Measurements from ENCODE around the gene TUFM. TPM values are rescaled to one million over a fixed set of nuclear protein-coding genes. Genes with fewer than 3 reads are reported as not detected.
"Not testable (repeated sequence)": the region's sequence is repeated elsewhere in the genome, so short reads cannot be mapped to it uniquely, and the experiment has no call there.

The TUFM gene
- total RNA-seq, 1 experiment from 2014 or later, result 342 TPM

DNA sequence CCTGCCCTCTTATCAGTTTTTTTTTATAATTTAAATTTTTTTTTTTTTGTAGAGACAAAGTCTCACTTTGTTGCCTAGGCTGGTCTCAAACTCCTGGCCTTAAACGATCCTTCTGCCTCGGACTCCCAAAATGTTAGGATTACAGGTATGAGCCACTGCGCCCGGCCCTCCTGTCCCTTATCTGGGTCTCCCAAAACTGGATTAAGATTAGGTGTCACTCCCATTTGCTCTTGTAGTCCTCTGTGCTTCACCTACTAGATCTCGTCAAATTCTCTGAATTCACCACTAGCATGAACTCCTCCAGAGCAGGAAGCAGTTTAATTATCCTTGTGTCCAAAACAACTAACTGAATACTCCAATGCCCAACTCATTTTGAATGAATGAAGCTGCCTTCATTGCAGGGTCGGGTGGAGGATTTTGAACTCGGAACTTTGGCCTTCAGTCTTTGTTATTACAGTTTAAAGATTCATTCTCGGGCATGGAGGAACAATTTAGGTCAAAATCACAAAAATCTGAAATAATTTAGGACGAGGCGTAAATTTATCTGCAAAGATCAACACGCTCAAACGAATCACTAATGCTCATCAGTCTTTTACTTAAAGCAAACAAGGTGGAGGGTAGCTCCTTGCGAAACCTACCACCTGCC is 24.2 kb downstream of the TUFM start:
- peaks cover 49% of the 10 kb centered on the region for H3F3A ChIP-seq (ENCODE audit: insufficient read depth, low read depth)
- no peaks in the 10 kb centered on the region for H3K9me2 ChIP-seq (ENCODE audit: insufficient read depth)
- POLR2A ChIA-PET (ENCODE audit: unreplicated experiment), result interaction anchor here (0.6 to 0.7 kb wide), 4 partner anchors 23 to 205 kb away, joined by 3 to 8 read pairs (median 4); partner anchors contain the start of gene TUFM
- peak overlapping the region; percentile 86 for H3K27ac ChIP-seq
- peak overlapping the region; percentile 98 for H3K4me2 ChIP-seq
- peak overlapping the region; percentile 74 for H3K4me3 ChIP-seq
- CTCF ChIA-PET, result interaction anchor here (0.7 kb wide), 1 partner anchor 24 kb away, joined by 5 read pairs; the partner anchor contains the start of gene TUFM
- intact Hi-C loops (cut with micrococcal nuclease; ENCODE audit: unreplicated experiment), result no loop called here
- TSS peak; percentile 65 for BruUV-seq (replicated peaks)
- no peaks in the 10 kb centered on the region for H3K27me3 ChIP-seq (ENCODE audit: insufficient read depth, low read depth)
- H3K79me2 ChIP-seq (ENCODE audit: low read depth), result peaks cover 65% of the 10 kb centered on the region
- H3K36me3 ChIP-seq (ENCODE audit: low read depth), result peaks cover 24% of the 10 kb centered on the region
- H4K20me1 ChIP-seq (ENCODE audit: insufficient read depth), result peaks cover 19% of the 10 kb centered on the region
- TF ChIP-seq EZH2 (IDR thresholded peaks at IDR 0.05; ENCODE audit: low read depth), result no peak
- TF ChIP-seq, protein P1, sequence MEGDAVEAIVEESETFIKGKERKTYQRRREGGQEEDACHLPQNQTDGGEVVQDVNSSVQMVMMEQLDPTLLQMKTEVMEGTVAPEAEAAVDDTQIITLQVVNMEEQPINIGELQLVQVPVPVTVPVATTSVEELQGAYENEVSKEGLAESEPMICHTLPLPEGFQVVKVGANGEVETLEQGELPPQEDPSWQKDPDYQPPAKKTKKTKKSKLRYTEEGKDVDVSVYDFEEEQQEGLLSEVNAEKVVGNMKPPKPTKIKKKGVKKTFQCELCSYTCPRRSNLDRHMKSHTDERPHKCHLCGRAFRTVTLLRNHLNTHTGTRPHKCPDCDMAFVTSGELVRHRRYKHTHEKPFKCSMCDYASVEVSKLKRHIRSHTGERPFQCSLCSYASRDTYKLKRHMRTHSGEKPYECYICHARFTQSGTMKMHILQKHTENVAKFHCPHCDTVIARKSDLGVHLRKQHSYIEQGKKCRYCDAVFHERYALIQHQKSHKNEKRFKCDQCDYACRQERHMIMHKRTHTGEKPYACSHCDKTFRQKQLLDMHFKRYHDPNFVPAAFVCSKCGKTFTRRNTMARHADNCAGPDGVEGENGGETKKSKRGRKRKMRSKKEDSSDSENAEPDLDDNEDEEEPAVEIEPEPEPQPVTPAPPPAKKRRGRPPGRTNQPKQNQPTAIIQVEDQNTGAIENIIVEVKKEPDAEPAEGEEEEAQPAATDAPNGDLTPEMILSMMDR (conservative IDR thresholded peaks at IDR 0.05), result no peak; the same call in 1 of the 2 replicates
- DNase-seq, result no peak
- H2AFZ ChIP-seq, result peak overlapping the region; percentile 82
- H3K4me1 ChIP-seq (replicated peaks; ENCODE audit: insufficient read depth), result peaks cover 21% of the 10 kb centered on the region
- H3K9me3 ChIP-seq (ENCODE audit: insufficient read depth, low read depth), result no peaks in the 10 kb centered on the region

DNA sequence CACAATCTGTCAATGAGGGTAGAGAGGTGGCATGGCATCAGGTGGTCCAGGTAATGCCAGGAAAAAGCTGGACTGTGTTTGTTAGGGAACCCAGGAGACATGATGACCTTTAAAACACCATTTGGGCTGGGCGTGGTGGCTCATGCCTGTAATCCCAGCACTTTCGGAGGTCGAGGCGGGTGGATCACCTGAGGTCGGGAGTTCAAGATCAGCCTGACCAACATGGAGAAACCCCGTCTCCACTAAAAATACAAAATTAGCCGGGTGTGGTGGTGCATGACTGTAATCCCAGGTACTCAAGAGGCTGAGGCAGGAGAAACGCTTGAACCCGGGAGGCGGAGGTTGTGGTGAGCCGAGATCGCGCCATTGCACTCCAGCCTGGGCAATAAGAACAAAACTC is 25.6 kb downstream of the TUFM start:
- H3K27ac ChIP-seq; H3K27me3 ChIP-seq (ENCODE audit: insufficient read depth, low read depth); H3K9me3 ChIP-seq (ENCODE audit: insufficient read depth, low read depth); intact Hi-C loops (cut with micrococcal nuclease; ENCODE audit: unreplicated experiment); H3K36me3 ChIP-seq (ENCODE audit: low read depth); H3K9me2 ChIP-seq (ENCODE audit: insufficient read depth); H2AFZ ChIP-seq; H3K4me2 ChIP-seq; POLR2A ChIA-PET (ENCODE audit: unreplicated experiment); H3K4me3 ChIP-seq; CTCF ChIA-PET; H4K20me1 ChIP-seq (ENCODE audit: insufficient read depth); DNase-seq; BruUV-seq (replicated peaks): not testable (repeated sequence)
- peaks cover 50% of the 10 kb centered on the region for H3K79me2 ChIP-seq (ENCODE audit: low read depth)
- peaks cover 14% of the 10 kb centered on the region for H3K4me1 ChIP-seq (replicated peaks; ENCODE audit: insufficient read depth)
- H3F3A ChIP-seq (ENCODE audit: insufficient read depth, low read depth), result peaks cover 34% of the 10 kb centered on the region; the same call in 1 of the 2 replicates

DNA sequence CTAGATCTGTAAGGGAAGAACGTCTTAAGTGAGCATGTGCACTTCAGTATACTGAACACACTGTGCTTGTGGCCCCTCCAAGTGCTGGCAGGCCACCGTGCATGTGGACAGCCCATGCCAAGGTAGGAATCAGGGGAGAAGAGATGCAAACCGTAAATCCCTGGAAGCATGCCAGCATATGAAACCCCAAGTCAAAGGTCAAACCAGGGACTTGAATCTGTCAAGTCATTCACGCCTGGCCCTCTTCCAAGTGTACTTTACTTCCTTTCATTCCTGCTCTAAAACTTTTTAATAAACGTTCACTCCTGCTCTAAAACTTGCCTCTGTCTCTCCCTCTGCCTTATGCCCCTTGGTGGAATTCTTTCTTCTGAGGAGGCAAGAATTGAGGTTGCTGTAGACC is 26.1 kb downstream of the TUFM start:
- H2AFZ ChIP-seq, result no peak overlapping the region
- intact Hi-C loops (cut with micrococcal nuclease; ENCODE audit: unreplicated experiment), result no loop called here
- DNase-seq, result no peak
- TF ChIP-seq, protein P1 (conservative IDR thresholded peaks at IDR 0.05), result no peak
- no peak for TF ChIP-seq EZH2 (IDR thresholded peaks at IDR 0.05; ENCODE audit: low read depth)
- H3K9me2 ChIP-seq (ENCODE audit: insufficient read depth), result no peaks in the 10 kb centered on the region
- BruUV-seq (replicated peaks), result no TSS peak
- no peaks in the 10 kb centered on the region for H3K27me3 ChIP-seq (ENCODE audit: insufficient read depth, low read depth)
- H3K4me3 ChIP-seq, result no peak overlapping the region
- H3K9me3 ChIP-seq (ENCODE audit: insufficient read depth, low read depth), result no peaks in the 10 kb centered on the region
- CTCF ChIA-PET, result no interaction called here
- H3K36me3 ChIP-seq (ENCODE audit: low read depth), result peaks cover 5% of the 10 kb centered on the region
- peaks cover 9% of the 10 kb centered on the region for H3K4me1 ChIP-seq (replicated peaks; ENCODE audit: insufficient read depth)
- H3K79me2 ChIP-seq (ENCODE audit: low read depth), result peaks cover 45% of the 10 kb centered on the region
- peaks cover 29% of the 10 kb centered on the region; the same call in 1 of the 2 replicates for H3F3A ChIP-seq (ENCODE audit: insufficient read depth, low read depth)
- H3K4me2 ChIP-seq, result no peak overlapping the region
- POLR2A ChIA-PET (ENCODE audit: unreplicated experiment), result no interaction called here
- peaks cover under 1% of the 10 kb centered on the region; the same call in 1 of the 2 replicates for H4K20me1 ChIP-seq (ENCODE audit: insufficient read depth)
- no peak overlapping the region for H3K27ac ChIP-seq

DNA sequence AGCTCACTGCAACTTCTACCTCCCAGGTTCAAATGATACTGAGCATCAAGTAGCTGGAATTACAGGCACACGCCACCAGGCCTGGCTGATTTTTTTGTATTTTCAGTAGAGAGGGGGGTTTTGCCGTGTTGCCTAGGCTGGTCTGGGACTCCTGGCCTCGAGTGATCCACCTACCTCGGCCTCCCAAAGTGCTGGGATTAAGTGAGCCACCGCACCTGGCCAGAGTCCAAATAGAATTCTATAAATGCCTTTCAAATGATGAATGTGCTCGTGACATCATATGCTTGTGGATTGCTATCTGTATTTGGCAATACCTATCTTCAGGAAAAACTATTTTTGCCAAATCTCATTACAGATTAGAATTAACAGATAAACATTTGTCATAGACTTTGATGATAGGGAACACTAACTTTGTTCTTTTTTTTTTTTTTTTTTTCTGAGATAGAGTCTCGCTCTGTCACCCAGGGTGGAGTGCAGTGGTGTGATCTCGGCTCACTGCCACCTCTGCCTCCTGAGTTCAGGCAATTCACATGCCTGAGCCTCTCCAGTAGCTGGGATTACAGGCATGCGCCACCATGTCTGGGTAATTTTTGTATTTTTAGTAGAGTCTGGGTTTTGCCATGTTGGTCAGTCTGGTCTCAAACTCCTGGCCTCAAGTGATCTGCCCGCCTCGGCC is 38.6 kb downstream of the TUFM start:
- BruUV-seq (replicated peaks); intact Hi-C loops (cut with micrococcal nuclease; ENCODE audit: unreplicated experiment); H3F3A ChIP-seq (ENCODE audit: insufficient read depth, low read depth); POLR2A ChIA-PET (ENCODE audit: unreplicated experiment); H3K27ac ChIP-seq; H3K4me2 ChIP-seq; H3K36me3 ChIP-seq (ENCODE audit: low read depth); H3K27me3 ChIP-seq (ENCODE audit: insufficient read depth, low read depth); H2AFZ ChIP-seq; H3K4me3 ChIP-seq; DNase-seq; H3K9me3 ChIP-seq (ENCODE audit: insufficient read depth, low read depth); H4K20me1 ChIP-seq (ENCODE audit: insufficient read depth); H3K4me1 ChIP-seq (replicated peaks; ENCODE audit: insufficient read depth); H3K9me2 ChIP-seq (ENCODE audit: insufficient read depth); CTCF ChIA-PET; H3K79me2 ChIP-seq (ENCODE audit: low read depth): not testable (repeated sequence)

Measured in PC-9 (cell line).